H1 (cell line): Measurements from ENCODE around the gene CAPN9. TPM values are rescaled to one million over a fixed set of nuclear protein-coding genes. Genes with fewer than 3 reads are reported as not detected.

ENCODE experiments used
- CTCF ChIA-PET: fragments of 300-600 bp; sonication (Branson Sonifier 250); formaldehyde crosslinking; loops from one replicate; lab custom pipeline; 2021; ENCODE audit not compliant: partially characterized antibody; lab: Charles Lee
- POLR2A ChIA-PET: fragments of 300-600 bp; sonication (Branson Sonifier 250); formaldehyde crosslinking; loops from one replicate; lab custom pipeline; 2021; ENCODE audit warnings: inconsistent platforms; ENCODE audit not compliant: partially characterized antibody; lab: Charles Lee
- DNase-seq, 2 experiments: peaks; one replicate each; pipeline versions ENCODE4 v3.0.0 to v3.0.0-alpha.2; 2010 to 2022; ENCODE audit warnings: low spot score in 2 of 2, low read depth in 1 of 2, mixed read lengths in 1 of 2
- FAIRE-seq: peaks from 2 replicates; lab custom pipeline; 2011; peaks lifted over from hg19 to GRCh38; lab: Jason Lieb, UNC
- H2AFZ ChIP-seq: 2 replicates; pipeline ENCODE4 v1.8.1; 2012; ENCODE audit warnings: low read length, inconsistent platforms
- H2AK5ac ChIP-seq: 2 replicates; pipeline ENCODE4 v1.6.1; 2013; ENCODE audit warnings: low read depth, low read length
- H2BK120ac ChIP-seq: replicated peaks from 2 replicates; pipeline ENCODE3; 2013; ENCODE audit warnings: low read depth, low read length, inconsistent platforms
- H2BK12ac ChIP-seq: 2 replicates; pipeline ENCODE4 v1.6.1; 2013; ENCODE audit warnings: low read depth, low read length
- H2BK15ac ChIP-seq: 2 replicates; pipeline ENCODE4 v1.6.1; 2013; ENCODE audit warnings: low read length
- H2BK20ac ChIP-seq: 2 replicates; pipeline ENCODE4 v1.6.1; 2013; ENCODE audit warnings: low read length
- H2BK5ac ChIP-seq: 2 replicates; pipeline ENCODE4 v1.6.1; 2013; ENCODE audit warnings: low read depth, low read length
- H3K14ac ChIP-seq: 2 replicates; pipeline ENCODE4 v1.6.1; 2013; ENCODE audit warnings: inconsistent platforms; ENCODE audit not compliant: insufficient read length
- H3K18ac ChIP-seq: 2 replicates; pipeline ENCODE4 v1.6.1; 2013; ENCODE audit warnings: low read length; ENCODE audit errors: extremely low read depth
- H3K23ac ChIP-seq: 2 replicates; pipeline ENCODE4 v1.6.1; 2013; ENCODE audit warnings: inconsistent platforms; ENCODE audit not compliant: insufficient read length
- H3K23me2 ChIP-seq: 2 replicates; pipeline ENCODE4 v1.6.1; 2013; ENCODE audit warnings: low read depth, low read length
- H3K27ac ChIP-seq: 2 replicates; pipeline ENCODE4 v1.6.1; 2011; ENCODE audit warnings: low read depth, low read length, inconsistent platforms
- H3K27me3 ChIP-seq, 4 experiments: replicated peaks in 1 of 4; 1 replicate in 1 of 4; 2 replicates in 3 of 4; pipeline versions ENCODE4 v1.6.1 to v1.8.1; 2011 to 2013; ENCODE audit warnings: low read length in 3 of 4, mild to moderate bottlenecking in 3 of 4, inconsistent platforms in 2 of 4, mixed read lengths in 2 of 4, moderate library complexity in 1 of 4; ENCODE audit not compliant: control insufficient read depth in 3 of 4, insufficient read depth in 3 of 4; ENCODE audit errors: extremely low read depth in 1 of 4
- H3K36me3 ChIP-seq, 4 experiments: 2 replicates each; pipeline versions ENCODE4 v1.6.1 to v1.8.1; 2011 to 2013; ENCODE audit warnings: mild to moderate bottlenecking in 4 of 4, low read length in 3 of 4, moderate library complexity in 2 of 4, control low read depth in 1 of 4, inconsistent platforms in 1 of 4; ENCODE audit not compliant: insufficient read depth in 4 of 4, control insufficient read depth in 2 of 4
- H3K4ac ChIP-seq: replicated peaks from 2 replicates; pipeline ENCODE3; 2013; ENCODE audit warnings: low read length, low read depth, mixed read lengths, inconsistent platforms; ENCODE audit not compliant: insufficient read length
- H3K4me1 ChIP-seq, 4 experiments: replicated peaks in 1 of 4; 1 replicate in 1 of 4; 2 replicates in 3 of 4; pipeline versions ENCODE4 v1.6.1 to v1.8.1; 2011 to 2013; ENCODE audit warnings: low read length in 3 of 4, inconsistent platforms in 2 of 4, mixed read lengths in 1 of 4; ENCODE audit not compliant: insufficient read depth in 4 of 4, control insufficient read depth in 3 of 4
- H3K4me2 ChIP-seq, 2 experiments: 2 replicates each; pipeline versions ENCODE4 v1.6.1 to v1.8.1; 2011 to 2013; ENCODE audit warnings: low read depth in 2 of 2, low read length in 2 of 2, control low read depth in 1 of 2, inconsistent platforms in 1 of 2, mild to moderate bottlenecking in 1 of 2; ENCODE audit not compliant: insufficient read depth in 1 of 2
- H3K4me3 ChIP-seq, 4 experiments: fragments of 200-600, 300-600 bp in 1 of 4; sonication (generic), shearing (Covaris generic), sonication (Bioruptor Twin) in 1 of 4; 2 replicates each; pipeline versions ENCODE4 v1.5.1 to v1.8.1; 2011 to 2016; ENCODE audit warnings: low read length in 4 of 4, low read depth in 3 of 4, control low read depth in 2 of 4, inconsistent platforms in 2 of 4, mild to moderate bottlenecking in 2 of 4, mixed read lengths in 1 of 4, moderate library complexity in 1 of 4; ENCODE audit not compliant: insufficient read depth in 2 of 4; ENCODE audit errors: extremely low read depth in 1 of 4
- H3K56ac ChIP-seq: replicated peaks from 2 replicates; pipeline ENCODE3; 2013; ENCODE audit warnings: low read depth, mild to moderate bottlenecking, mixed read lengths, low read length, inconsistent platforms; ENCODE audit not compliant: insufficient read length
- H3K79me1 ChIP-seq: 2 replicates; pipeline ENCODE4 v1.6.1; 2013; ENCODE audit warnings: low read depth, low read length, control low read depth
- H3K79me2 ChIP-seq, 2 experiments: 2 replicates each; pipeline versions ENCODE4 v1.6.1 to v1.8.1; 2012 to 2013; ENCODE audit warnings: low read length in 2 of 2, mild to moderate bottlenecking in 2 of 2, inconsistent platforms in 1 of 2; ENCODE audit not compliant: insufficient read depth in 2 of 2, control insufficient read depth in 1 of 2
- H3K9ac ChIP-seq, 4 experiments: replicated peaks in 1 of 4; 1 replicate in 1 of 4; 2 replicates in 3 of 4; pipeline versions ENCODE4 v1.6.1 to v1.8.1; 2011 to 2013; ENCODE audit warnings: low read depth in 3 of 4, low read length in 3 of 4, control low read depth in 2 of 4, mild to moderate bottlenecking in 2 of 4, moderate library complexity in 2 of 4, inconsistent platforms in 1 of 4; ENCODE audit errors: extremely low read depth in 1 of 4
- H3K9me3 ChIP-seq, 2 experiments: 2 replicates each; pipeline versions ENCODE4 v1.6.1 to v1.8.1; 2012 to 2013; ENCODE audit warnings: mild to moderate bottlenecking in 2 of 2, moderate library complexity in 2 of 2, control low read depth in 1 of 2, inconsistent platforms in 1 of 2, low read depth in 1 of 2, low read length in 1 of 2, mixed read lengths in 1 of 2; ENCODE audit not compliant: insufficient read depth in 2 of 2
- H4K20me1 ChIP-seq, 2 experiments: replicated peaks in 1 of 2; 2 replicates each; pipeline versions ENCODE3 to v1.8.1; 2011 to 2013; ENCODE audit warnings: inconsistent platforms in 2 of 2, low read length in 2 of 2, mild to moderate bottlenecking in 1 of 2; ENCODE audit not compliant: insufficient read depth in 2 of 2, control insufficient read depth in 1 of 2
- H4K5ac ChIP-seq: 2 replicates; pipeline ENCODE4 v1.6.1; 2013; ENCODE audit warnings: low read length, low read depth, mixed read lengths, inconsistent platforms; ENCODE audit not compliant: insufficient read length
- H4K8ac ChIP-seq: 2 replicates; pipeline ENCODE4 v1.8.0; 2013; ENCODE audit warnings: mild to moderate bottlenecking, moderate library complexity, low read length, inconsistent platforms; ENCODE audit not compliant: insufficient read depth; ENCODE audit errors: extremely low read depth
- H4K91ac ChIP-seq: replicated peaks from 2 replicates; pipeline ENCODE3; 2013; ENCODE audit warnings: low read length, mixed read lengths, inconsistent platforms; ENCODE audit not compliant: insufficient read length
- CTBP2 ChIP-seq: IDR thresholded peaks from 2 replicates; pipeline ENCODE4 v1.7.0; 2011; ENCODE audit warnings: borderline replicate concordance, mild to moderate bottlenecking, moderate library complexity, mixed read lengths, low read length; ENCODE audit not compliant: insufficient read depth, insufficient read length
- FOSL1 ChIP-seq: IDR thresholded peaks from 2 replicates; pipeline ENCODE4 v1.6.1; 2011; ENCODE audit warnings: mild to moderate bottlenecking, low read depth, low read length, moderate library complexity; ENCODE audit not compliant: insufficient read depth
- HDAC2 ChIP-seq, 2 experiments: fragments of 300-600 bp in 1 of 2; sonication (generic) in 1 of 2; IDR thresholded peaks; 2 replicates each; pipeline ENCODE4 v1.6.1; 2011 to 2012; ENCODE audit warnings: low read depth in 2 of 2, low read length in 2 of 2, mild to moderate bottlenecking in 2 of 2, moderate library complexity in 2 of 2, borderline replicate concordance in 1 of 2, inconsistent platforms in 1 of 2
- HDAC6 ChIP-seq: IDR thresholded peaks from one replicate; pipeline ENCODE4 v1.7.1; 2012; ENCODE audit warnings: low read depth, mild to moderate bottlenecking, inconsistent platforms, low read length, moderate library complexity
- JUND ChIP-seq: IDR thresholded peaks from 2 replicates; pipeline ENCODE4 v1.6.1; 2011; ENCODE audit warnings: mild to moderate bottlenecking, improper control_type of control experiment, low read length
- KDM1A ChIP-seq: fragments of 200-600, 300-600 bp; sonication (generic); IDR thresholded peaks from 2 replicates; pipeline ENCODE4 v1.7.1; 2016; ENCODE audit warnings: mild to moderate bottlenecking, low read length, borderline replicate concordance
- MAFK ChIP-seq: IDR thresholded peaks from 2 replicates; pipeline ENCODE4 v1.6.1; 2012; ENCODE audit warnings: low read depth, mild to moderate bottlenecking, improper control_type of control experiment, low read length
- MAX ChIP-seq: IDR thresholded peaks from 2 replicates; pipeline ENCODE4 v1.6.1; 2012; ENCODE audit warnings: inconsistent platforms
- POU5F1 ChIP-seq: IDR thresholded peaks from 2 replicates; pipeline ENCODE4 v1.6.1; 2011; ENCODE audit warnings: low read depth, mild to moderate bottlenecking, low read length, moderate library complexity
- SIRT6 ChIP-seq: IDR thresholded peaks from one replicate; pipeline ENCODE4 v1.7.1; 2012; ENCODE audit warnings: low read length, inconsistent platforms
- TEAD4 ChIP-seq: IDR thresholded peaks from 2 replicates; pipeline ENCODE4 v1.6.1; 2012; ENCODE audit warnings: low read depth, low read length, inconsistent platforms, mixed read lengths
- YY1 ChIP-seq: IDR thresholded peaks from 2 replicates; pipeline ENCODE4 v1.6.1; 2011; ENCODE audit warnings: low read depth, mild to moderate bottlenecking, low read length
- WGBS, 2 experiments: shearing (Covaris generic) in 1 of 2; methylation state at CpG; one replicate each; pipeline versions ENCODE4 v1.1.6 to v1.1.7; 2013 to 2015; ENCODE audit warnings: low lambda C conversion rate in 2 of 2, mixed read lengths in 2 of 2, inconsistent platforms in 1 of 2, low coverage in 1 of 2, missing lambda C conversion rate in 1 of 2; ENCODE audit not compliant: insufficient replicate concordance in 2 of 2, insufficient coverage in 1 of 2, insufficient read length in 1 of 2; ENCODE audit errors: extremely low coverage in 1 of 2, missing lambda C conversion rate in 1 of 2; 5-methylcytosine and 5-hydroxymethylcytosine counted together
- polyA plus RNA-seq, 7 experiments: library from polyadenylated mRNA; depleted of rRNA in 3 of 7; stranded (reverse) in 5 of 7; unstranded in 2 of 7; fragments of >200 nt in 5 of 7; fragments of 200-250 nt in 2 of 7; gene quantifications; 1 replicate in 5 of 7; 2 replicates in 1 of 7; 4 replicates in 1 of 7; pipeline versions ENCODE4 v1.2.1 to v1.2.3, GENCODE V29; 2011 to 2013; ENCODE audit warnings: missing spikeins in 2 of 7, mixed read lengths in 2 of 7
- total RNA-seq: library from RNA; stranded (reverse); fragmentation: NEBNext Ultra II Directional; extraction: Animal tissue kit (Norgen Biotek cat#: 25700); gene quantifications from 2 replicates; pipeline ENCODE4 v1.2.1, GENCODE V29; 2021

Gene CAPN9
- total and polyA plus RNA-seq, 2 of the 8 experiments (the other 6 are each of a cell fraction or from before 2014, with no cell fraction given) = 0.22 to 0.76 TPM

- Histone ChIP-seq H3K27ac (no peak overlapping the region), H3K56ac (no peak overlapping the region), H3K36me3 (no peaks in the 10 kb centered on the region), H2BK5ac (no peak overlapping the region), H2AK5ac (no peak overlapping the region), H2BK120ac (no peak overlapping the region), H3K23me2 (no peaks in the 10 kb centered on the region), H3K4ac (no peak overlapping the region), H2BK12ac (no peak overlapping the region), H4K91ac (no peak overlapping the region), H3K4me2 (no peak overlapping the region), H3K79me2 (no peaks in the 10 kb centered on the region), H3K27me3 (no peaks in the 10 kb centered on the region), H2BK20ac (no peak overlapping the region), H2AFZ (no peak overlapping the region), H3K9ac (no peak overlapping the region), H3K4me3 (no peak overlapping the region), H3K9me3 (no peaks in the 10 kb centered on the region), H3K23ac (no peak overlapping the region), H3K14ac (no peak overlapping the region), H3K79me1 (no peaks in the 10 kb centered on the region), H4K5ac (no peak overlapping the region), H3K4me1 (peaks cover 3 to 9% (median 3%) of the 10 kb centered on the region in 4 experiments), H3K18ac (no peak overlapping the region), H4K20me1 (no peaks in the 10 kb centered on the region), H4K8ac (no peak overlapping the region), H2BK15ac (no peak overlapping the region)
- no peak for TF ChIP-seq MAX
- no peak for TF ChIP-seq YY1
- TF ChIP-seq MAFK = no peak
- TF ChIP-seq JUND = no peak
- no peak for TF ChIP-seq TEAD4
- TF ChIP-seq HDAC6 = no peak
- no peak for TF ChIP-seq FOSL1
- no peak for TF ChIP-seq KDM1A
- no peak for TF ChIP-seq POU5F1
- TF ChIP-seq SIRT6 = no peak
- no peak for TF ChIP-seq CTBP2
- no peak for TF ChIP-seq HDAC2 (IDR thresholded peaks at IDR 0.05; ENCODE audit: borderline replicate concordance in 1 of 2, low read depth in 2 of 2, low read length in 2 of 2)
- CTCF ChIA-PET = interaction anchor here (1.1 to 1.5 kb wide), 4 partner anchors 11 to 42 kb away, joined by 3 to 5 read pairs (median 3); partner anchors contain the start of gene CAPN9
- 87% methylated on average over 5 of the region's 5 CpGs; no CpG with 5 or more reads in 1 of the 2 experiments for WGBS, 2 experiments
- DNase-seq (no peak), FAIRE-seq (no peak)
- POLR2A ChIA-PET = no interaction called here
Observed at GRCh38 chr1:230730977-230731376, 16.2 kb upstream of the CAPN9 start.
